Subcutaneous adipose tissue (tissue), 4 donors: Measurements from ENCODE around the gene SPCS3. TPM values are rescaled to one million over a fixed set of nuclear protein-coding genes. Genes with fewer than 3 reads are reported as not detected.

ENCODE experiments used
- CTCF ChIP-seq: fragments of 450-650 bp; IDR thresholded peaks from one replicate; pipeline ENCODE4 v1.5.1; 2016; ENCODE audit warnings: low read depth, mild to moderate bottlenecking, control low read depth, antibody characterized with exemption, moderate library complexity
- total RNA-seq, 4 donors: library from RNA; depleted of rRNA; stranded (reverse); fragments of >200 nt; gene quantifications; one replicate each; pipeline ENCODE4 v1.1.0, GENCODE V29; 2016

SPCS3 gene
- total RNA-seq, 4 donors from 2014 or later: 47.3 to 102 (median 59.9) TPM

DNA sequence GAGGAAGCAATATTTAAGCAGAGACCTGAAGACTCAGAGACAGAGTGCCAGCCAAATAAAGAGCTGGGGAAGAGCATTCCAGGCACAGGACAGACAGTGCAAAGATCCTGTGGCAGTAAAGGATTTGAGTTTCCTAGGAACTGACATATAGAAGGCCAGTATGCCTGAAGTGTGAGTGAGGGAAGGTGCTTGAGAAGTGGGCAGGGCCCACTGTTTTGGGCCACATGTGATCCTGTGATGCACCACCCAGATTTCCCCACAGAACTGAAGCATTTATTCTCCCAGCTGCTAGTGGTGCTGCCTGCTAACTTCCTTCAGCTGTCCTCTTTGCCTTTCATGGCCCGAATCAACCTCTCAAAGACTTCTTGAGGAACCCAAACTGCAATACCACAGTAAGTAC is 26.8 kb upstream of the SPCS3 start:
- no peak for TF ChIP-seq CTCF

DNA sequence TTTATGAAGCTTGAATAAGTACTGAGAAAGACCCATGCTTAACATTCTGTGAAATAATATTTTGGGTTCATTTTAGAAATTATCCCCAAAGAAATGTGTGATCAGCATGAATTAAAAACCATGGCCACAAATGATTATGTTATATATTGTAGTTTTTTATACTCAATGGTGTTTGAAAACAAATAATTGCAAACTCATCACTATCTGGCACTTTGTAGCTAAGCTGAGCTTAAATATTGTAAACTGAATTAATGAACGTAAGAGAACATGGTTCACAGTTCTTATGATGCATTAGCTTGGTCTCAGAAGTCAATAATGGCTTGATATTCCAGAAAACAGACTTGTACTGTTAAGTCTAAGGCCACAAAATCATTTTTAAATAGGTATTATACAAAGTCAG is 26.1 kb upstream of the SPCS3 start:
- no peak for TF ChIP-seq CTCF

GRCh38 chr4:176298664-176299063 is 21.1 kb upstream of the SPCS3 start:
- TF ChIP-seq CTCF: no peak

GRCh38 chr4:176300036-176300435 is 19.7 kb upstream of the SPCS3 start:
- no peak for TF ChIP-seq CTCF

DNA sequence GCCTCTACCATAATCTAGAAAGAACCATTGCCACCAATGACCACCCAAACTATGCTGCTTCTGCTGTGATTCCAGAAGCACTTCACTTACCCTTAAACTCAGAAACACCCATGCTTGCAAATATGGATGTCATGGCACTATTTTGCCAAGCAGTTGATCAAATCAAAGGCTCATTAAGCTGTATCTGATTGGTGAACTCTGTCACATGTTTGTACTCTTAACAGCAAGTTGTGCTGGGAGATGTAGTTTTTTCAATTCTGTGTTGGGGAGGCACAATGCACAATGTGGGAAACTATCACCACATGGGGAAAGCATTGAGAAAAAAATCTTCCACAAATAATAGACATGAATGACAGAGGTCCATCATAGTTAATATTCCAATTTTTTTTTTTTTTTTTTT is 19.2 kb upstream of the SPCS3 start:
- TF ChIP-seq CTCF: no peak

- no peak for TF ChIP-seq CTCF
Observed at GRCh38 chr4:176302283-176303275, 17.2 kb upstream of the SPCS3 start.

DNA sequence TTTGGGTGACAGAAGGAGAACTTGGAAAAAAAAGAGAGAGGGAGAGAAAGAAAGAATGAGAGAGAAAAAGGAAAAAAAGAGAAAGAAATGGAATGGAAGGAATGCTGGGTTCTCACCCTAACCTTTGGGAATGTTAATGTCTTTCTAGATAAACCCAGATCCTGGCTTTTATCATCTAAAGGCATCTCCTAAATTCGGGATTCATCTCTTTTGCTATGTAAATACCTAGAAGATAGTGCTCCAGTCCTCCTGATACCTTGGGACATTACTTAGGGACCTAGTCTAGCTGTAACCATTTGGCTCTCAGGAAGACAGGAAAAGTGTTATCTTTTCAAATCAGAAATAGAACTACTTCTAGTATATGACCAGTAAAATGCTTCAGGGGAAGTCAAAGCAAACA is 15.8 kb upstream of the SPCS3 start:
- no peak for TF ChIP-seq CTCF
